ENCODE results near the gene SMIM1.

GRCh38 chr1:3777078-3777547 is 4.6 kb downstream of the SMIM1 start:
- TF ChIP-seq TAF1 (IDR thresholded peaks at IDR 0.05; ENCODE audit: low read depth, low read length) (no peak), POLR2A (IDR thresholded peaks at IDR 0.05; ENCODE audit: low read depth, low read length) (no peak)

All from GM12891 (cell line).